Measurements from ENCODE around the gene MADD. TPM values are rescaled to one million over a fixed set of nuclear protein-coding genes. Genes with fewer than 3 reads are reported as not detected.

Gene MADD
- total RNA-seq, 1 experiment from 2014 or later = 26.4 TPM

DNA sequence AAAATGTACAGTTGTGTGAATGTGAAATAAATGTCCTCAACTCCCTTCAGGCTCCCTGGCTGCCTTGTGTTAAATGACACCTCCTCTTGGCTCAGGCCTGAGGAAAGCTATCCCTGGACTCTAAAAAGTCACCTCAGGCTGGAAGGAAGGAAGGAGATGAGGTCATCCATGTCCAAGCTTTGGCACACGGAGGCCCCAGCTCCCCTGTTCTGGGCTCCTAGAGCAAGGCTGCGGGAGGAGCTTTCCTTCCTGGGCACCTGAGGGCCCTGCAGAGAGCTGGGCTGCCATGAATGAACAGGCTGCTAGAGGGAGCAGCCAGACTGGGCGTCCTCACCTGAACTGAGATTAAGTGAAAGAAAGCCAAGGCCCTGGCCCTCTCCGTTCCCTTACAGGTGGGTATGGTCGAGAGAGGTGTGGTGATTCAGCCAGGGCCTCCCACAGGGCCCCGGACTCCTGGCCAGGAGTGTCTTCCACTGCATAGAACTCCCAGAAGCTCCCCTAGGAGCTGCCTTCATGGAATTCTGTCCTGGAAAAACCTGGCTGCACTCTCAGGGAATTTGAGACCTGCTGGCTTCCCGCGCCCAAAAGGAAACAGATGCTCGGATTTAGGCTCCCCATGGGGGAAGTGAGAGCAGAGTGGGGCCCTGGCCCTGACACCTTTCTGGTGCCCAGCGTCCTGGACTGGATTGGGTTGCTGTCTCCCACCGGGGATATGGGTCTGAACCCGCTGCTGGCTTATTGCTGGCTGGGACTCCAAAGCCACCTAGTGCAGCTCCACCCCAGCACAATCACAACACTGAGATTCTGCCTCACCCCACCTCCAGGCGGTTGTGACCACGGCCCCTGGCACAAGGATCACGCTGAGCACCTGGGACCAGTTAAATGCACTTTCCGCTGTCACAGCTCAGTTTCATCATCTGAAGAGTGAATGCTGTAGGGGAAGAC lies 60.3 kb downstream of the MADD start:
- H3K4me1 ChIP-seq (ENCODE audit: insufficient read depth, low read length) = no peaks in the 10 kb centered on the region
- BruUV-seq (replicated peaks) = no TSS peak
- no peak overlapping the region for H3K9ac ChIP-seq (ENCODE audit: low read length)
- intact Hi-C loops (cut with micrococcal nuclease) = no loop called here
- H4K20me1 ChIP-seq (ENCODE audit: low read length) = no peaks in the 10 kb centered on the region
- H3K36me3 ChIP-seq (ENCODE audit: low read depth, low read length) = no peaks in the 10 kb centered on the region
- ChIA-PET POLR2A (ENCODE audit: unreplicated experiment) (no interaction called here), CTCF (no interaction called here)
- H3K9me3 ChIP-seq (ENCODE audit: low read length) = no peaks in the 10 kb centered on the region
- no peaks in the 10 kb centered on the region for H3K9me2 ChIP-seq (replicated peaks; ENCODE audit: low read length)
- H3K79me2 ChIP-seq (ENCODE audit: low read length) = no peaks in the 10 kb centered on the region
- H3K4me3 ChIP-seq (ENCODE audit: low read length) = no peak overlapping the region
- H3K4me2 ChIP-seq (ENCODE audit: low read length) = no peak overlapping the region
- H3F3A ChIP-seq (ENCODE audit: low read length, unreplicated experiment) = no peaks in the 10 kb centered on the region
- no peak for DNase-seq
- peak; percentile 53 for ATAC-seq
- H3K27ac ChIP-seq (ENCODE audit: low read length) = no peak overlapping the region
- H2AFZ ChIP-seq (ENCODE audit: low read length) = no peak overlapping the region
- H3K27me3 ChIP-seq (ENCODE audit: low read length) = no peaks in the 10 kb centered on the region
- TF ChIP-seq EZH2 (IDR thresholded peaks at IDR 0.05; ENCODE audit: low read length, unreplicated experiment) = no peak
- TF ChIP-seq EZH2phosphoT487 (IDR thresholded peaks at IDR 0.05; ENCODE audit: borderline replicate concordance, low read length) = no peak
- TF ChIP-seq, protein P1, sequence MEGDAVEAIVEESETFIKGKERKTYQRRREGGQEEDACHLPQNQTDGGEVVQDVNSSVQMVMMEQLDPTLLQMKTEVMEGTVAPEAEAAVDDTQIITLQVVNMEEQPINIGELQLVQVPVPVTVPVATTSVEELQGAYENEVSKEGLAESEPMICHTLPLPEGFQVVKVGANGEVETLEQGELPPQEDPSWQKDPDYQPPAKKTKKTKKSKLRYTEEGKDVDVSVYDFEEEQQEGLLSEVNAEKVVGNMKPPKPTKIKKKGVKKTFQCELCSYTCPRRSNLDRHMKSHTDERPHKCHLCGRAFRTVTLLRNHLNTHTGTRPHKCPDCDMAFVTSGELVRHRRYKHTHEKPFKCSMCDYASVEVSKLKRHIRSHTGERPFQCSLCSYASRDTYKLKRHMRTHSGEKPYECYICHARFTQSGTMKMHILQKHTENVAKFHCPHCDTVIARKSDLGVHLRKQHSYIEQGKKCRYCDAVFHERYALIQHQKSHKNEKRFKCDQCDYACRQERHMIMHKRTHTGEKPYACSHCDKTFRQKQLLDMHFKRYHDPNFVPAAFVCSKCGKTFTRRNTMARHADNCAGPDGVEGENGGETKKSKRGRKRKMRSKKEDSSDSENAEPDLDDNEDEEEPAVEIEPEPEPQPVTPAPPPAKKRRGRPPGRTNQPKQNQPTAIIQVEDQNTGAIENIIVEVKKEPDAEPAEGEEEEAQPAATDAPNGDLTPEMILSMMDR (conservative IDR thresholded peaks at IDR 0.05; ENCODE audit: low read depth, low read length) = no peak

DNA sequence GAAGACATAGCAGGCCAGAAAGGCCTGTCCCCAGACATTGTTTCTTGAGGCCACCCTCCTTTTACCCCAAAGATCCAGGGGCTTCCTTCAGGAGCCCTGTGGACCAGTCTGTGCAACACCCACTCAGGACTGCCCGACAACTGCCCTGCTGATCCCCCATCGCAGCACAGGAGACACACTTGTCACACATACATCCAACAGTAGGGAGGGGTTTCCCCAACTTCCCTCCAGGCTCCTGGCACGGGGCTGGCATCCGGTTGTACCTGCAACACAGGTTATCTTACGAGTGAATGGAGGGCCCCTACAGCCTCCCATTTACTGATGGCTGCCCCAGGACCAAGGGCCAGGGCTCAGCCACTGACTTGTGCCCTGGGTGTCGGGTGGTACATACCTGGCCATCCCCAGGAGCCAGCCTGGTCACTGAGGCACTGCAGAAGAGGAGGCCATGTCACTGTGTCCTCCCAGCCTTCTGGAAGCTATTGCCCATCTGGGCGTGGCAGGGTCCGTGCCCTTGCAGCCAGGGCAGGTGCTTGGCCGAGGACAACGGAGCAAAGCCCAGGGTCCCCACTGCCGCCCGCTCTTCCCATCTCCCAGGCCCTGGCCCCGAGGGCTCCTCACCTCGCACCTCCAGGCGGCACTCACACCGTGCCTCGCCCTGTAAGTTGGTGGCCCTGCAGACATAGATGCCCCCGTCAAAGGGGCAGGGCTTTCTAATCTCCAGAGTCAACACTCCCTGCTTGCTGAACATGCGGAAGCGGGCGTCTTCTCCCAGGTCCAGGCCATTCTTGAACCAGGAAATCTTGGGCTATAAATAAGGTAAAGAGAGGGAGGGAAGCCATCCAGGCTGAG lies 61.7 kb downstream of the MADD start:
- TF ChIP-seq, protein P1 (conservative IDR thresholded peaks at IDR 0.05; ENCODE audit: low read depth, low read length) = no peak
- TF ChIP-seq EZH2 (IDR thresholded peaks at IDR 0.05; ENCODE audit: low read length, unreplicated experiment) (no peak), EZH2phosphoT487 (IDR thresholded peaks at IDR 0.05; ENCODE audit: borderline replicate concordance, low read length) (no peak)
- Histone ChIP-seq H3K79me2 (ENCODE audit: low read length) (no peaks in the 10 kb centered on the region), H3K4me2 (ENCODE audit: low read length) (no peak overlapping the region), H3K27me3 (ENCODE audit: low read length) (no peaks in the 10 kb centered on the region), H3K4me1 (ENCODE audit: insufficient read depth, low read length) (no peaks in the 10 kb centered on the region), H3K9me2 (replicated peaks; ENCODE audit: low read length) (no peaks in the 10 kb centered on the region), H3K9ac (ENCODE audit: low read length) (no peak overlapping the region), H4K20me1 (ENCODE audit: low read length) (no peaks in the 10 kb centered on the region), H3K9me3 (ENCODE audit: low read length) (no peaks in the 10 kb centered on the region), H3K4me3 (ENCODE audit: low read length) (no peak overlapping the region), H3K27ac (ENCODE audit: low read length) (no peak overlapping the region), H2AFZ (ENCODE audit: low read length) (no peak overlapping the region), H3K36me3 (ENCODE audit: low read depth, low read length) (no peaks in the 10 kb centered on the region), H3F3A (ENCODE audit: low read length, unreplicated experiment) (no peaks in the 10 kb centered on the region)
- DNase-seq = no peak
- ChIA-PET POLR2A (ENCODE audit: unreplicated experiment) (no interaction called here), CTCF (no interaction called here)
- no TSS peak for BruUV-seq (replicated peaks)
- ATAC-seq = no peak
- intact Hi-C loops (cut with micrococcal nuclease) = no loop called here
